Measurements from ENCODE around the gene CLEC4G. TPM values are rescaled to one million over a fixed set of nuclear protein-coding genes. Genes with fewer than 3 reads are reported as not detected.

The CLEC4G gene
- total and polyA plus RNA-seq, 2 donors (not counting 3 experiments of a cell fraction or from before 2014, with no cell fraction given): not detected

DNA sequence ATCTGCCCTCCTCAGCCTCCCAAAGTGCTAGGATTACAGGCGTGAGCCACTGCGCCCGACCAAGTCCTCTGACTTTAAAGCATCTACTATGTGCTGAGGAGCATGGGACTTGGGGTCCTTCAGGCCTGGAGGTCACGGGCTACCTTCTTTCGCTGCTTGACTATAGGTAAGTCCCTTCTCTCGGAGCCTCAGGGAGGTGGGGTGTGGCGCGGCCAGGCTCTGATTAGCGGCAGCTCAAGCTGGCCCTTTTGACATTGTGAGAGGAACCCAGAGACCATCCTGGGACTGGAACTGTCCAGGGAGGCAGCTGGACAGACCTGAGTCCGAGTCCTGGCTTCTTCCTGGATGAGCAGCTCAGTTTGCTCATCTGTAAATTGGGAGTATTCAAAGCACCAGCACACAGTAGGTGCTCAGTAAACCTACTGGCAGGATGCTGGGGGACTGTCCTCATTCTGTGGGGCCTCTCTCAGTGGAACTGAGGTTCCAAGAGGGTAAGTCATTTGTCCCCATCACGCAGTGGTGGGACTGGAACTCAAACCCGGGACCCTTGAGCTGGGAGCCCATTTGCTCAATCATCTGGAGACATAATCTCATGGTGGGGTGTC is 30.8 kb downstream of the CLEC4G start:
- H3K9ac ChIP-seq (replicated peaks; ENCODE audit: extremely low read depth, insufficient read depth, low read length): no peak overlapping the region
- dilution Hi-C loops (cut with MboI; ENCODE audit: extremely low pct_ligation_motif_present, low sequenced_read_pairs): no loop called here
- no peaks in the 10 kb centered on the region for H3K36me3 ChIP-seq (ENCODE audit: control insufficient read depth in 2 of 2, extremely low read depth in 1 of 2, insufficient read depth in 2 of 2, low read length in 2 of 2)
- H3K9me3 ChIP-seq (replicated peaks; ENCODE audit: control insufficient read depth, insufficient read depth, low read length): no peaks in the 10 kb centered on the region
- no peak for TF ChIP-seq POLR2A (IDR thresholded peaks at IDR 0.05; ENCODE audit: low read depth, low read length)
- no peak for TF ChIP-seq GATA2 (IDR thresholded peaks at IDR 0.05; ENCODE audit: insufficient read depth, insufficient read length, low read depth, low read length)
- no peak for TF ChIP-seq EZH2 (IDR thresholded peaks at IDR 0.05; ENCODE audit: borderline replicate concordance, low read depth, low read length, severe bottlenecking)
- TF ChIP-seq POLR2AphosphoS5 (IDR thresholded peaks at IDR 0.05; ENCODE audit: insufficient read depth, low read depth, low read length): no peak
- TF ChIP-seq MAX (IDR thresholded peaks at IDR 0.05; ENCODE audit: insufficient read depth, insufficient read length): no peak
- TF ChIP-seq, protein P1, sequence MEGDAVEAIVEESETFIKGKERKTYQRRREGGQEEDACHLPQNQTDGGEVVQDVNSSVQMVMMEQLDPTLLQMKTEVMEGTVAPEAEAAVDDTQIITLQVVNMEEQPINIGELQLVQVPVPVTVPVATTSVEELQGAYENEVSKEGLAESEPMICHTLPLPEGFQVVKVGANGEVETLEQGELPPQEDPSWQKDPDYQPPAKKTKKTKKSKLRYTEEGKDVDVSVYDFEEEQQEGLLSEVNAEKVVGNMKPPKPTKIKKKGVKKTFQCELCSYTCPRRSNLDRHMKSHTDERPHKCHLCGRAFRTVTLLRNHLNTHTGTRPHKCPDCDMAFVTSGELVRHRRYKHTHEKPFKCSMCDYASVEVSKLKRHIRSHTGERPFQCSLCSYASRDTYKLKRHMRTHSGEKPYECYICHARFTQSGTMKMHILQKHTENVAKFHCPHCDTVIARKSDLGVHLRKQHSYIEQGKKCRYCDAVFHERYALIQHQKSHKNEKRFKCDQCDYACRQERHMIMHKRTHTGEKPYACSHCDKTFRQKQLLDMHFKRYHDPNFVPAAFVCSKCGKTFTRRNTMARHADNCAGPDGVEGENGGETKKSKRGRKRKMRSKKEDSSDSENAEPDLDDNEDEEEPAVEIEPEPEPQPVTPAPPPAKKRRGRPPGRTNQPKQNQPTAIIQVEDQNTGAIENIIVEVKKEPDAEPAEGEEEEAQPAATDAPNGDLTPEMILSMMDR (IDR thresholded peaks at IDR 0.05; ENCODE audit: extremely low read depth in 1 of 2, insufficient read depth in 1 of 2, low read depth in 1 of 2, low read length in 2 of 2): no peak
- no peak for TF ChIP-seq FOS (IDR thresholded peaks at IDR 0.05; ENCODE audit: borderline replicate concordance, insufficient read depth, low read length)
- TF ChIP-seq MYC (IDR thresholded peaks at IDR 0.05; ENCODE audit: low read depth, low read length): no peak
- no peak for TF ChIP-seq JUN (IDR thresholded peaks at IDR 0.05; ENCODE audit: borderline replicate concordance, insufficient read depth, insufficient read length, low read depth)
- DNase-seq (ENCODE audit: low read depth, low spot score) (no peak), FAIRE-seq (no peak)
- no peaks in the 10 kb centered on the region for H3K9me1 ChIP-seq (replicated peaks; ENCODE audit: control insufficient read depth, extremely low read depth, insufficient read depth, low read length)
- H3K4me2 ChIP-seq (ENCODE audit: insufficient read depth, low read length): no peak overlapping the region
- H3K27me3 ChIP-seq (ENCODE audit: control insufficient read depth in 2 of 2, insufficient read depth in 2 of 2, low read length in 2 of 2): no peaks in the 10 kb centered on the region
- POLR2A ChIA-PET: no interaction called here
- no peaks in the 10 kb centered on the region for H3K4me1 ChIP-seq (ENCODE audit: control insufficient read depth, extremely low read depth, insufficient read depth, low read length)
- no peaks in the 10 kb centered on the region for H4K20me1 ChIP-seq (replicated peaks; ENCODE audit: control insufficient read depth, extremely low read depth, insufficient read depth, low read length)
- H3K79me2 ChIP-seq (ENCODE audit: control insufficient read depth, insufficient read depth, low read length): no peaks in the 10 kb centered on the region
- H2AFZ ChIP-seq (ENCODE audit: low read depth, low read length): no peak overlapping the region
- intact Hi-C loops (cut with micrococcal nuclease): no loop called here
- CTCF ChIA-PET: no interaction called here
- no peak overlapping the region for H3K27ac ChIP-seq (ENCODE audit: insufficient read depth, low read depth, low read length)
- no TSS peak for BruUV-seq (replicated peaks)
- H3K4me3 ChIP-seq (replicated peaks in 1 of 3; ENCODE audit: insufficient read depth in 1 of 3, low read depth in 1 of 3, low read length in 3 of 3): no peak overlapping the region

All from endothelial cell of umbilical vein (primary cell).